Stimulated activated CD8-positive, alpha-beta memory T cell treated with anti-CD3 and anti-CD28 coated beads, Interleukin-4, amount 100 ng/mL, for 24 hours (primary cell): Measurements from ENCODE around the gene SIRT7.

Experiments
- DNase-seq: peaks from one replicate; pipeline ENCODE4 v3.0.0-alpha.2; 2020; ENCODE audit warnings: low read depth

Gene SIRT7

DNA sequence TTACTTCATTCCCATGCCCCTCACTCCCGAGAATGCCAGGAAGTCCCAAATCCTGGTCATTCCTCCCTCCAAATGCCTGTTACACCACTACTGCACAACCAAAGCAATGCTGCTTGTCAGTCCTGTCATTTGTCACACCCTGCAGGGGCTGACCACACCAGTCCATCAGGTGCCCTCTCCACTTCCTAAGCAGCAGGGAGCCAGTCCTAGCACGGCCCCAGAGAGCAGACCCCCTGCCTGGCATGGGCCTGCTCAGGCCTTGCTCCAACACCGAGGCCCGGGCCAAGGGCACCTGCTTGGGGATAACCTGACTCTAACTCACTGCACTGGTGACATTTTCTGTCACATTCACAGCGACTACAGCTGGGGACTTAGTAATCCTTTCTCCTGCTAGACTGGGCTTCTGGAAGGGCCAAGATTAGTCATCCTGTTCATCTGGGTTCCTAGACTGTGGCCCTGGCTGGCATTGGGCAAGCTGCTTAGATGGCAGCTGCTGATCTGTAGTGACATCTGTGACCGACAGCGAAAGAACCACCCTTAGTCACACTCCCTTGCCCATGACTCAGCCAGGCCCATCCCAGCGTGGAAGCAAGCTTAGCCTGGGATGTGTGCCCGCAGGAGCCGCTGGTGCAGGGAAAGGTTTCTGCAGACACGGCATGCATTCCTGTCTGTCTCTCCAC, 32.0 kb downstream of the SIRT7 start:
- DNase-seq: no peak

DNA sequence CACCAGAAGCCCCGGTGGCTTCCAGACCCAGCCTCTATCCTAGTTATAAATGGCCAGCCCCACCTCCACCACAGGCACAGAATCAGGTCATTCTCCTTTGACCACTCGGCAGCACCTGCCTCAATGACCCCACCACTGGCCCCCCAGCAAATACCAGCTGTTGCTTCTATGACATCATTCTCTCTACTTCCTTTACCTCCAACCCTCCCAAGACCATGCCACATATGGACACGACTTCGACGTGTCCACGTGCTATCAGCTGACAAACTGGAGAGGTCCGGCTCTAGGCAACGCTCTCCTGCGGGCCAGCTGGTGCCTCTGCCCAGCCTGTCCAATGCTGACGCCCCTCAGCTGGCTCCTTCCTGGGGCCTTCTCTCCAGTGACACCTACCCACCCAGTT, 32.5 kb downstream of the SIRT7 start:
- DNase-seq: no peak

DNA sequence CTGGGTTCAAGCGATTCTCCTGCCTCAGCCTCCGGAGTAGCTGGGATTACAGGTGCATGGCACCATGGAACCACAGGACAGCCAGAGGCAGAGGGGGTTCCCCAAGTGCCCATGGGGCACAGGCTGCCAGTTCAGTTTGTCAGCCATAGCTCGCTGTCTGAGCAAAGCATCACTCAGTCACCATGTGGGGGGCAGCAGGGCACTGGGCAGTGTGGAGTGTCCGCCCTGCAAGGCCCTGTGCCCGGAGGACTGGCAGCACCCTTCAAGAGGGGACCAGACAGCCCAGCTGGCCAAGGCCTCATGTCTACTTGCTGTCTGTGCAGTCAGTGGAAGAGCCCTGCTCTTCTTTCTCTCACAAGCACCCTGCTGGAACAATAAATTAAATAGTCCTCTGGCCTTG, 33.0 kb downstream of the SIRT7 start:
- no peak for DNase-seq

DNA sequence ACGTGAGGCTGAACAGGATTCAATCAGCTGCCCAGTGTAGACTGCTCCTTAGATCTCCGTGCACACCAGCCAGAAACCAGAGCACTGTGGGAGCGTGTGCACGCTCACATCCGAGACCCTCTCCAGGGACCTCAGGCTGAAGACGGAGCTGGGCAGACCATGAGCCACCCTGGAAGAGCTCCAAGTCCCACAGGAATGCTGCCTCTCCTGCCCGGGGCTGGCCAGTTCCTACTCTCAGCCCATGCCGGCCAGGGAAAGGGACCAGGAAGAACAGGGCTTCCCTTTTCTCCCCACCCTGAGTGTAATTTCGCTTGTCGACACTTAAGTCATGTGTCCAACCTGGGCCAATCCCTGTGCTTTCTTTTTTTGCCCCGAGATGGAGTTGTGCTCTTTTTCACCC, 33.5 kb downstream of the SIRT7 start:
- DNase-seq: no peak

DNA sequence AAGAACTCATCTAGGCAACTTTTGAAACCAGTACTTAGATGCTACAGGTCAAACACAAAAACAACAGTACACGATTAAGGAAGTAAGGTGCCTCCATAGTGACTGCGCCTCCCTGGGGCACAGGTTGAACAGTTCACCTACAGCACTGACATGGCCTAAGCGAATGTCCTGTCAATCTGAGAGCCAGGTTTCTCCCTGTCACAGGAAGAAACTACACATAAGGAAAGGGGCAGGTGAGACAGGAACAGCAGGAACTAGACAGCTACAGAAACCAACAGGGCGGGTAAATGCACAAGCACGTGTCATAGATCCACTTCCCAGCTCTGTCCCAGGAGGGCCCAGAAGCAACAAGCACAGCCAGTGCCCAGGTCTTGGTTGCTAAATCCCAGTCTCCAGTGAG, 38.9 kb downstream of the SIRT7 start:
- no peak for DNase-seq

DNA sequence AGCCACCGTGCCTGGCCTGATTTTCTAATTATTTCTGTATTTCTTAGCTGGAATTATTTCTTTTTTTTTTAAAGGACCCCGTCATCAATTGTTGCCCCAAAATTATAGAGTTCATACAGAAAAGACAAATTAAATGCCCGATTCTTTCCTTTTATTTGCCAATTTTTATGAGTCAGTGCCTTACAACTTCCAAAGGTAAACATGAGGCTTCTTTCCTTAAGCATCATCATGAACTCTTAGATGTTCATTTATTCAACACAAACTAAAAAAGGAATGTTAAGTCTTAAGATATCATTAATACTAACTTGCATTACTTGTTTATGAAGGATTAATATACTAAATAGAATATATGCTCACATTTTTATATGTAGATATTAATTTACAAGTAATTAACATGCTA, 39.7 kb downstream of the SIRT7 start:
- DNase-seq: no peak

DNA sequence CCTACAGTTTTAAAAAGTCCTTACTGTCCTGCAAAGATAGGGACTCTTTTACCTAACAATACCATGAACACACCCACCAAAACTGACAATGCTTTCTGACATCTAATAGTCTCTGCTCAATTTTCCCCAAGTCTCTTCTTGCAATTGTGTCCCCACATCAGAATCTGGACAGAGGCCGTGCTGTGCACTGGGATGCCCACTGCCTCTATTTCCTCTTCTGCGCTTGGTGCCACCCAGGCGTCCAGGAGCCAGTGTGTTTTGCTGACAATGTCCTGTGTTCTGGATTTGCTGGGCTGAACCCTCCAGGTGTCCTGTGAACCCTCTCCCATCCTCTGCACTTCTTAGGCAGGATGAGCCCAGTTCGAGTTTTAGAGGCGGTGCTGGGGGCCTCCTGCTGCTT, 40.4 kb downstream of the SIRT7 start:
- no peak for DNase-seq

DNA sequence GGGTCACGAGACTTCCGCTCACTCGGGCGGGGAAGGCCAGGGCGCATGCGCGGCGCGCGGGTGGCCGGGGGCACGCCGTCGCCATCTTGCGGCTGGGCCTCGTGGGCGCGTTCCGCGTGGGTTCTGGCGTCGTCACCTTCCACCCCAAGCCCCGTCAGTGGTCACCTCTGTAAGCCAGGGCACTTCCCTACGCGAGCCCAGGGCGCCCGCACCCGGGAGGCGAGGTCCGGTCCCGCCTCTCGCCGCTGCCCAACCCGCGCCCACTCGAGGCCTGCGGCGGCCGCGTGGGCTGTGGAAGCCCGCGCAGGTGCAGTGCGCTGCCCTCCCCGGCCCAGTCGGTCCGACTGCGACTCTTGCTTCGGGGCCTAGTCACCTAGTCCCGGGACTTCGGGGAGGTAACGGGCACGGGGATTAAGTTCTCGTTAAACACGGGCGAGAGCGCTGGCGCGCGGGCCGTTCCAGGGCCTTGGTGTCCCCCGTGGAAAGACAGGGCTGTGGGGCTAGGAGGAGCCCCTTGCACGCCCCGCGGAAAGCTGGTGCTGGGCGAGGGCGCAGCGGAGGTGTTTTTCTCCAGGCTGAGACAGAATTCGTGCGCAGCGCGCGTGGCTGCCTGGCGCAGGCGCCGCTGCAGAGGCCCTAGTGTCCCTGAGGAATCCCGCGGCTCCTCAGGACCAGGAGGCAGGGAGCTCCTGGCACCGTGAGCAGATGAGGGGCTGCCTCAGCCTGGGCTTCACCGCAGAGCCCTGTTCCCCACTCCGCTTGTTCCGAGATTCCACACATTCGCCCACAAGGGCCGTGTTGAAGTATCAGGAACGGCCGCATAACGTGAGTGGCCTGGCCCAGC, 46.4 kb downstream of the SIRT7 start:
- peak; percentile 96 for DNase-seq

DNA sequence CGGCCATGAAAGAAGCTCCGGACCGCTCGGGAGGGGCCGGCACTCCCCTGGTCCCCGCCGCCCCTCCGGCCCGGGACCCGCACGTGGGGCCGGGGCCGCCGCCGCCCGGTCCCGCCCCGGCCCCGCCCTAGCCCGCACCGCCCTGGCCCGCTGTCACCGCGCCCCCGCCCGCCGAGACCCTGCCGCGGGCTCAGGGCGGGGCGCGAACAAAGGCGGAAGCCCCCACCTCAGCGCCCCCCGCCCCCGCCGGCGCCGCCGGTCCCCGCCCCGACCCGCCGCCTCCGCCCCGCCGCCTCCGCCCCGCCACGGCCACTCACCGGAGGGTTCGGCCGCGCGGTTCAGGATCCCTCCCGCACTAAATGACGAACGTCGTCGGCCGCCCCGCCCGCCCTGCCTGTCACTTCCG, 47.0 kb downstream of the SIRT7 start, which contains the start of gene ARHGDIA:
Gene ARHGDIA, minus strand, starts transcription at position 357 of the 406 bp plus-strand sequence. CDS start 1,407 bp downstream, outside the sequence.
- DNase-seq: no peak

DNA sequence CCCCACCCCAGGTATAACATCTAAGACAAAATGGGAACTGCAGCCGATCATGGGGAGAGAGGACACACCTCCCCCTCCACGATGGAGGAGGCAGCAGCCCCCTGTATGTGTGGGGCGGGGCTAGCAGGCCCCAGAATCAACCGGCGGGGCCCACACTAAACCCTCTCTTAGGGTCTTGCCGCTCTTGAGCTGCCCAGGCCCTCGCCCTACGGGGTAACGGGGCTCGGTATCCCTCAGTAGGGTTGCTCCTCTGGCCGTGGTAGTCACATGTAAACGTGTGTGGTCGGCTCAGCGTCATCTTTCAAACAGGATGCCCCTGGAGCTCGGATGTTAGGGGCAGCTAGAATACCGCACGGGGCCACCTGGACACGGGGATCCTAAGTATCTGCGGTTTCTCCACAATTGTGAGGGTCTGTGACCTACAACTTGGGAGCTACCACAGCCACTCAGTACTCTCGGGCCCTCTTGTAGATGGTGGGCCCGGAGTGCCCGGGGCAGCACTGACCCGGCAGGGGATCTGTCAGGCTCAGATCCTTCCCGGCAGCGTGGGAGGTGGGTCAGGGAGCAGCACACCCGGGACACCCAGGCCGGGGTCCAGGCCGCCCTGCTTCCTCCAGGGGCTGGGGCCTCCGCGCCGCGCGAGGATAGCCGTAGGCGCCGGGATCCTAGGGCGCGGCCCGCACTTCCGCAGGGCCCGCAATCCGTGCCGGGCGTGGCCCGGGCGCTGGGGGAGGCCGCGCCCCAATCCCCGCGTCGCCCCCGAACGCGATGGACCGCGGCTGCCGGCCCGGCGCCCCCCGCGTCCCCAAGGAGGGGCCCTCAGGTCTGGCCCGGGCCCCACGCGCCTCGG, 47.6 kb downstream of the SIRT7 start:
- no peak for DNase-seq

DNA sequence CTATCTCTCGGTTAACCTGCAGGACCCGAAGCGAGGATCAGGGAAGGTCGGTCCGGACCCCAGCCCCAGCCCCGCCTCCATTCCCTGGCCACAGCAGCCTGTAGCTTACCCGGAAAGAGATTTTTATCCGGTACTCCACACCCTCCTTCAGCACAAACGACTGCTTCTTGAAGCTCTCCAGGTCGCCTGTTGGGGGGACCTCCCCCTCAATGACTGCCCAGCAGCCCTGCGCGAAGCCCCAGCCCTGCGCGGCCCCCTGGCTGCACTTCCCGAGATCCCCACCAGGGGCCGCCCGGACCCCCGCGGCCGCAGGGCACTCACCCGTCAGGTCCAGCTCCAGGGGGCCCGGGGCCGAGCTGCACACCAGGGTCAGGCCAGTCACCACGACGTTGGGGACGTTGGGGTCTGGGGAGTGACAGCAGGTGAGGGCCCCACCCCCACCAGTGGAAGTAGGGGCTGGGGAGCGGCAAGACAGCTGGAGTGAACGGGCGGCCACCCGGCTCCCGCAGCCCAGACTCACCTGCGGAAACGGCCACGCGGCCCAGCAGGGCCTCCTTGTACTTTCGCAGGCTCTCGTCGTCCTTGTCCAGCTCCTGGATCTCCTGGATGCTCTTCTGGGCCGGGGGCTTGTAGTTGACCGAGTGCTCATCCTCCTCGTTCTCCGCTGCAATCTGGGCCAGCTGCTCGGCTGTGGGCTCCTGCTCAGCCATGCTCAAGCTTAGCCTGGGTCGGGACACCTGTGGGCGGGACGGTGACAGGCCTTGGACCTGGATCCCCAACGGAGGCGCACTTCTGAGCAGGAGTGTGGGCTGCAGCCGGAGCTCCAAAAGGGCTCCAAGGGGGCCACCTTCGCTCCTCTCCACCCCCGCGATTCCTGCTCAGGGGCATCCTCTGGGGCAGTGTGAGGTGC, 48.5 kb downstream of the SIRT7 start:
- peak; percentile 36 for DNase-seq

DNA sequence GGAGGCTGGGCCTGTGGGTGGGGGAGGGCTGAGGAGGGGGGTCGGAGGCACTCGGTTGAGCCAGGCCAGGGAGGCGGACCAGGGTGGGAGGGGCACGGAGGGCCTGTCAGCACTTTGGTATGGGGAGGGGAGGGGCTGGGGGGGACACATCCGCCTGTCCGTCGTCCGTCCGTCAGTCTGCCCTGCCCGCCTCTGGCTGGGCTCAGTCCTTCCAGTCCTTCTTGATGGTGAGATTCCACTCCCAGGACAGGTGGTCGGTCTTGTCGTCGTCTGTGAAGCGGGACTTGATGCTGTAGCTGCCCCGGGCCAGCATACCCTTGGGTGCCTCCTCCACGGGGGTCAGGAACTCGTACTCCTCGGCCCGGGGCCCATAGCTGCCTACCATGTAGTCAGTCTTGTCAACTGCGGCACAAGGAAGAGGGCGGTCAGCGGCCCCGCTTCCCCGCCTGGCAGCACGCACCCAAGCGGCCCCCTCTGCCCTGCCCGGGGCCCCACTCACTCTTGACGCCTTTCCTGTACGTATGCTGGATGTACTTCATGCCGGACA, 49.2 kb downstream of the SIRT7 start:
- no peak for DNase-seq

DNA sequence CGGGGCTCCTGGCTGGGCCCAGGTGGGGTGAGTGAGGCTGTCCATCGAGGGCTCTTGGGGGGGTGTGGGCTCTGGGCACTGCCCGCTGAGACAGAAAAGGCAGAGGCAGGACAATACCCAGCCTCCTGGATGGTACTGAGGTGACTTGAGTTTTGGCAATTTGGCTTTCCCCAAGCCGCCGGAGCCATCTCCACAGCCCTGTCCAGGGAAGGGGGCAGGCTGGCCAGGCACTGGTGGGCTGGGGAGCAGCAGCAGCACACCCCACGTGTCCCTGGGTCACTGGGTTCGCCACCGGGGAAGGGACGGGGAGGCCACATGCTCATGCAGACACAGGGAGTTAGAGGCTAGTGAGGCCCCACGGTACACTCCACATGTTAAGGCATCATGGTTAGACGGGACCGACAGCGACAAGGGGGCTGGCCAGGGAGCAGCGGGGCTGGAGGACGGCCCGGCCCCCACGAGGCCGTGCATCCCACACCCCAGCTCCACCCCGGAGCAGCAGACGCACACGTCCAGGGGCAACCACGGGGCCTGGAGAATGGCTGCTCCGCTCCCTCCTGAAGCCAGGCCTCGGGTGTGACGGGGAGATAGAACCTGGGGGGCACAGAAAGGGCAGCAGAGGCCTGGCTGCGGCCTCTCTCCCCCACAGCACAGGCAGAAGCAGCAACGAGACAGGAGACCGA, 49.8 kb downstream of the SIRT7 start:
- no peak for DNase-seq

DNA sequence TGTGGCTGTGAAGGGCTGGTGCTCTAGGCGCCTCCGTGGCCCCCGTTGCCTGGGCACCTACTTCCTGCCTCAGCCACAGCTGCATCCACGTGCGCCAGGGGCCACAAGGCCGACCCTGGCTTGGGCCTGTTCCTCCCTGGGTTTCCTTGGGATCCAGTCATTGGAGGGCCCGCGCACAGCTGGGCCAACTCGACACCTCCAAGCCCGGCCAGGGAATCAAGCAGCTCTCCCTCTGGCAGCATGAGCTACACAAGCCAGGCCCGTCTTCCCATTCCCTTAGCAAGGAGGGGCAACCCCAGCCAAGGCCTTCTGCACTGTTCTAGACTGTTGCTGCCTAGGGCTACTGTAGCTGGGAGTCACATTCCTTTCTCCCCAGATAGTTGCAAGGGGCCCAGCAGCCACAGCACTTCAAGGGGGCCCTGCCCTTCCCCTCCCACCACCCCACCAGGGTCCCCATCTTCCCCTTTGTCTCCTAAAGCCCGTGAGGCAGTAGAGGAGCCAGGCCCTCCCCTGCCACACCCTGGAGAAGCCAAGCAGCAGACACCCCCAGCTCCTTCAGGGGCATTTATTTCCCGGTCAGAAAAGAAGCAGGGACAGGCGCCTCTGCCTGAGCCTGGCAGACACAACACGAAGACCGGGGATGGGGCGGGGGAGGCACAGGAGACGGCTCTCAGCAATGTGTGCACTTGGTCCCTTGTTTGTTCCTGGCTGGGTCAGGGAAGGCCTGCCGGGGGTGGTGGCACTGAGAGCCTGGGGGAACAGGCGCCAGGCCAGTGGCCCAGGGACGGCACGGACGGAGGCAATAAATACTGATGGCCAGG, 50.6 kb downstream of the SIRT7 start:
- no peak for DNase-seq

DNA sequence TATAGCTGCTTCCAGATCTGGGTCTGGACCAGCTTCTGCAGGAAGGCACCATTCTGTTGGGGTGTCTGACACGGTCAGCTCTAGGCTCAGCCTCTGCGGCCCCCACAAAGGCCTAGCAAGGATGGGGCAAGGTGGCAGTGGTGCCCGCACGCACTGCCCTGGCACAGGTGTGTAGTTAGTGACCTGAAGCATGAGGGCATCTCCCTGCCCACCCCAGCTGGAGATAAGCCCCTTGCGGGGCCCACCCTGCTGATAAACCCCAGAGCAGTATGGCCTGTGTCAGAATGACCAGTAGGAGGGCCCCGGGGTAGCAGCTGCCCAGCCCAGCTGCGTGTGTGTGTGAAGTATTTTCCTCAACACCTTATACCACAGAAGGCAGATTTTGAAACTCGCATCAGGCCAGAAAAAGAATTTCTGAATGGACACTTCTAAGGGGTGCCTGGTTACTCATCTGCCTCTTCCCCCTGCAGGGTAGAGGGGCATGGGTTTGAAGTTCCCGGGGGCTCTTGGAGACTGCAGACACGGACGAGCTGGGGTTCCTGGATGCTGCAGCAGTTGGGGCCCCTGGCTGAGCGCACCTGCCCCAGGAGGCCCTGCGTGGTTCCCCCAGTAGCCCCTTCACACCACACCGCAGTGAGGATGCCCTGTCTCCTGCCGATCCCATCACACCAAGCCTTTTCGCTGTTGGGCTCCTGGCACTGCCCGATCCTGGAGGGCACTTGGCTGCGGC, 51.4 kb downstream of the SIRT7 start:
- DNase-seq: no peak

DNA sequence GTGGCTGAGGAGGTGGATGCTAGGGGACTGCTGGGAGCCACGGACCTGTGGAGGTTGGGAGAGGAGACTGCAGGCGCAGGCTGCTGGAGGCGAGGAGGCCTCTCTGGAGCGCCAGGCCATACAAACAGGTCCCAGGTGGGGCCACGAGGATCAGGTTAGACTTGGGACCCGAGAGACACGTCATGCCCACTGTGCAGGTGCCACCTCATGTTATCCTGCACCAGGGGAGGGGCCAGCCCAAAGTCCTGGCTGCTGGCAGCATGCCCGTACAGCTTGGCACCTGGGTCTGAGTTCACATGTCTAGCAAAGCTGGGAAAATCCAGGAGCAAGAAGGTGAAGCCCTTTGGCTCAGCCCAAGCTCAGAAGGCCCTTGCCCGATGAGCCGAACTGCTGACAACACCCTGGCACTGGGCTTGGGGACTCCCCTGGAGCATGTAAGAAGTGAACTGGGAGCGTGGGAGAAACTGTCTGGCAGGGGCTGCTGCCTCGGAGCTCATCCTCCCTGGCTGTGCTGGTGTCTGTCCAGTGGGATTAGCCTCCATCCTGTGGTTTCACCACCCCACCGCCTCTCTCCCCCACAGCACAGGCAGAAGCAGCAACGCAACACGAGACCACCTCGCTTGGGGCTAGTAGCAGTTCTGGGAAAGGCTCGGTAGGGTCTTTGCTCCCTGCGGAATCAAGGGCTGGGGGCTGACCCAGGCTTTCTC, 52.1 kb downstream of the SIRT7 start:
- no peak for DNase-seq

DNA sequence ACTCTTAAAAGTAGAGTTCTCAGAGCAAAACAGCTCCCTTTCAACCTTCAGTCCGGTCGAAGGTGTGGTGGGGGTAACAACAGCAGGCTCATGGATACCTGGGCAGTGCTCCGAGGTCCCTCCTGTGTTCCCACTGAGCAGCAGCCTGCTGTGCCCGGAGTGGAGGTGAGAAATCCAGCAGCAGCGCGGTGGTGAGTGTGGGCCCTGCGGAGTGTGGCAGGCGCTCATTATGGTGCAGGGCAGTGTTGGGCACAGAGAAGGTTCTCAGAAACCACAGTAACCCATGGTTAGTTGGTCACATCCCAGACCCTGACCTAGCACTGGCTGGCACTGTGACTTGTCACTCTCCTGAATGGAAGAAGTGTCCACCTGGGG, 52.6 kb downstream of the SIRT7 start:
- no peak for DNase-seq
